ENCODE data around the gene OLFM1.

The OLFM1 gene

GRCh38 chr9:135122316-135122715 lies 34.8 kb downstream of the OLFM1 start:
- H3K4me3 ChIP-seq (ENCODE audit: low read depth, low read length): no peak overlapping the region
- TF ChIP-seq CTCF (IDR thresholded peaks at IDR 0.05; ENCODE audit: borderline replicate concordance, insufficient read depth, low read depth, low read length): no peak

- no peak overlapping the region for H3K4me3 ChIP-seq (ENCODE audit: low read depth, low read length)
- TF ChIP-seq CTCF (IDR thresholded peaks at IDR 0.05; ENCODE audit: borderline replicate concordance, insufficient read depth, low read depth, low read length): no peak
Observed at GRCh38 chr9:135123126-135123772, 35.8 kb downstream of the OLFM1 start.

- H3K4me3 ChIP-seq (ENCODE audit: low read depth, low read length): no peak overlapping the region
- no peak for TF ChIP-seq CTCF (IDR thresholded peaks at IDR 0.05; ENCODE audit: borderline replicate concordance, insufficient read depth, low read depth, low read length)
Observed at GRCh38 chr9:135123773-135124134, 36.3 kb downstream of the OLFM1 start.

GRCh38 chr9:135126451-135127187 lies 39.2 kb downstream of the OLFM1 start:
- no peak overlapping the region for H3K4me3 ChIP-seq (ENCODE audit: low read depth, low read length)
- no peak for TF ChIP-seq CTCF (IDR thresholded peaks at IDR 0.05; ENCODE audit: borderline replicate concordance, insufficient read depth, low read depth, low read length)

- no peak for TF ChIP-seq CTCF (IDR thresholded peaks at IDR 0.05; ENCODE audit: borderline replicate concordance, insufficient read depth, low read depth, low read length)
- no peak overlapping the region for H3K4me3 ChIP-seq (ENCODE audit: low read depth, low read length)
Observed at GRCh38 chr9:135127718-135128670, 40.5 kb downstream of the OLFM1 start.

- TF ChIP-seq CTCF (IDR thresholded peaks at IDR 0.05; ENCODE audit: borderline replicate concordance, insufficient read depth, low read depth, low read length): no peak
- H3K4me3 ChIP-seq (ENCODE audit: low read depth, low read length): no peak overlapping the region
Observed at GRCh38 chr9:135129137-135129695, 41.7 kb downstream of the OLFM1 start.
